ENCODE measurements around the gene RBM10.

Gene RBM10

GRCh38 chrX:47234583-47234982 is 89.6 kb downstream of the RBM10 start:
- peaks cover 0 to 4% of the 10 kb centered on the region in 2 donors for H3K4me1 ChIP-seq (ENCODE audit: control insufficient read depth in 2 of 2, insufficient read depth in 2 of 2, low read length in 2 of 2)
- no peak overlapping the region for H3K27ac ChIP-seq (ENCODE audit: low read depth in 2 of 2, low read length in 2 of 2)
- no peaks in the 10 kb centered on the region for H3K9me3 ChIP-seq (ENCODE audit: control insufficient read depth in 2 of 2, low read length in 2 of 2)
- H3K27me3 ChIP-seq (ENCODE audit: control insufficient read depth in 2 of 2, insufficient read depth in 2 of 2, low read length in 2 of 2) = peaks cover 2 to 5% of the 10 kb centered on the region in 2 donors
- H3K9ac ChIP-seq (ENCODE audit: low read depth in 1 of 2, low read length in 2 of 2) = no peak overlapping the region
- no peaks in the 10 kb centered on the region for H3K36me3 ChIP-seq (ENCODE audit: control insufficient read depth in 2 of 2, insufficient read depth in 2 of 2, low read length in 2 of 2)
- H3K4me3 ChIP-seq (ENCODE audit: low read length in 2 of 2) = peak overlapping the region in 1 of 2 donors; percentile 78

DNA sequence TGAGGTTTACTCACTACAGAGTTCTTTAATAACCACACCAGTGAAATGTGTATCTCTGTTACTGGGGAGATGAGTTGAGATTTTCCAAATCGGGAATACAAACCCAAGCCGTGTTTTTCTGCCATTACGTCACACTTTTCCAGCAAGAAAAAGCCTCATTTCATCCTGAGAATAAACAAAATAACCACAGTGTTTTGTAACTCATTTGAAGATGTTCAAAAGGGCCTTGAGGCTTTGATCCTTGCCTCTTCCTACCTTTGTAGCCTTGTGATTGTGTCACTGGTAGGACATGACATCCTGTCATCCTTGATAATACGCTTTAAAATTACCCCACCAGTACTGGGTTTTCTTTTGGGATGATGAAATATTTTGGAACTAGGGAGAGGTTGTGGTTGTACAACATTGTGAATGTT is 90.7 kb downstream of the RBM10 start:
- Histone ChIP-seq H3K9ac (ENCODE audit: low read depth in 1 of 2, low read length in 2 of 2) (no peak overlapping the region), H3K4me1 (ENCODE audit: control insufficient read depth in 2 of 2, insufficient read depth in 2 of 2, low read length in 2 of 2) (peaks cover 0 to 4% of the 10 kb centered on the region in 2 donors), H3K27ac (ENCODE audit: low read depth in 2 of 2, low read length in 2 of 2) (peak overlapping the region in 1 of 2 donors; percentile 6), H3K27me3 (ENCODE audit: control insufficient read depth in 2 of 2, insufficient read depth in 2 of 2, low read length in 2 of 2) (peaks cover 3 to 7% of the 10 kb centered on the region in 2 donors), H3K4me3 (ENCODE audit: low read length in 2 of 2) (no peak overlapping the region), H3K9me3 (ENCODE audit: control insufficient read depth in 2 of 2, low read length in 2 of 2) (no peaks in the 10 kb centered on the region), H3K36me3 (ENCODE audit: control insufficient read depth in 2 of 2, insufficient read depth in 2 of 2, low read length in 2 of 2) (peaks cover 2 to 9% of the 10 kb centered on the region in 2 donors)

Data from mucosa of rectum (tissue), 2 donors.